ENCODE results near the gene FABP2.
"Not testable (repeated sequence)": the region's sequence is repeated elsewhere in the genome, so short reads cannot be mapped to it uniquely, and the experiment has no call there.

DNA sequence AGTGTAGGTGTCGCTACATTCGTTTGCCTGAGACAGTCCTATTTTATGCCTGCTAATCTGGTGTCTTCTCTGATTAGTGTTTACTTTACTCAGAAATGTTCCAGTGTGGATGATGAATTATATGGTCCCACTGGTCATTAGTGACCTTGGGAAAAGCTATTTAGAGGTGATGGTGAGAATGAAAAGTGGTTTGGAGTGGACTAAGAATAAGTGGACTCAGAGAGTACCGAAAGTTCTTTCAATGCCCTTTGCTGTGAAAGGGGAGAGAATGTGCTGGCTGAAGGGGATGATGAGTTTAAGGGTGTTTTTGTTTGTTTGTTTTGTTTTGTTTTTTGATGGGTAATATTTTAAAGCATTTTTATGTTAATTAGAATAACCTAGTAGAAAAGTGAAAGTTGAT lies 40.5 kb upstream of the FABP2 start:
- TF ChIP-seq CTCF (IDR thresholded peaks at IDR 0.05); ZFX (IDR thresholded peaks at IDR 0.05; ENCODE audit: borderline replicate concordance): not testable (repeated sequence)
